ENCODE results near the gene EMP1.
"Not testable (repeated sequence)": the region's sequence is repeated elsewhere in the genome, so short reads cannot be mapped to it uniquely, and the experiment has no call there.

The EMP1 gene

DNA sequence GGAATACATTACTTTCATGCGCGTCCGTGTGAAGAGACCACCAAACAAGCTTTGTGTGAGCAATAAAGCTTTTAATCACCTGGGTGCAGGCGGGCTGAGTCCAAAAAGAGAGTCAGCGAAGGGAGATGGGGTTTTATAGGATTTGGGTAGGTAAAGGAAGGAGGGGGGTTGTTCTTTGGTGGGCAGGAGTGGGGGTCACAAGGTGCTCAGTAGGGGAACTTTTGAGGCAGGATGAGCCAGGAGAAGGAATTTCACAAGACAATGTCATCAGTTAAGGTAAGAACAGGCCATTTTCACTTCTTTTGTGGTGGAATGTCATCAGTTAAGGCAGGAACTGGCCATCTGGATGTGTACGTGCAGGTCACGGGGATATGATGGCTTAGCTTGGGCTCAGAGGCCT lies 63.1 kb downstream of the EMP1 start:
- not testable (repeated sequence) for DNase-seq

DNA sequence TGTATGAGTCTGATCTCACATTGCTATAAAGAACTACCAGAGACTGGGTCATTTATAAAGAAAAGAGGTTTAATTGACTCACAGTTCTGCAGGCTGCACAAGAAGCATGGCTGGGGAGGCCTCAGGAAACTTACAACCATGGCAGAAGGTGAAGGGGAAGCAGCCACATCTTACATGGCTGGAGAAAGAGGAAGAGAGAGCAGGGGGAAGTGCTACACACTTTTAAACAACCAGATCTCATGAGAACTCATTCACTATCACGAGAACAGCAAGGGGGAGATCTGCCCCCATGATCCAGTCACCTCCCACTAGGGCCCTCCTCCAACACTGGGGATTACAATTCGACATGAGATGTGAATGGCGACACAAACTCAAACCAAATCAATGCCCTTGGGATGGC lies 71.3 kb downstream of the EMP1 start:
- not testable (repeated sequence) for DNase-seq

DNA sequence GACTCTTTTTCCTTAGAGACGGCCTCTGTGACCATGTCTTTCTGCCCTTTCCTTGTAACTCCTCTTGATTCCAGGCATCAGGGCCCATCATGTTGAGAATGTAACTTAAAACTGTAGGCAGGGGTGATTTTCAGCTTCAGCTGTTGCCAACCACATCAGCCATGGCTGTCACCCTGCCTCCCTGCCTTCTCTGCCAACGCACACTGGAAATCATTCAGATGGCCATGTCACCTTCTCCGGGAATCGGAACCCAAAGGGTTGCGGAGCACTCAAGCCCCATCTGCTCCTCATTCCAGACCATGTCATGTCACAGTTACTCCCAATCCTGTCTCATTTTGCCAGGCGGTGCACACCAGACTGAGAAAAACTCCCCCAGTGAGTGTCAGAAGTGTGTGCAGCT lies 72.1 kb downstream of the EMP1 start:
- DNase-seq = no peak
